GM23248 (cell line): ENCODE measurements around the gene CYP27A1.

Experiments used
- EZH2 ChIP-seq: fragments of 200-600 bp; sonication (generic); IDR thresholded peaks from 2 replicates; pipeline ENCODE4 v1.6.1; 2018; ENCODE audit warnings: antibody characterized with exemption, mild to moderate bottlenecking; ENCODE audit not compliant: insufficient read depth, poor library complexity, severe bottlenecking
- EZH2phosphoT487 ChIP-seq: fragments of 200-600 bp; sonication (generic); IDR thresholded peaks from 2 replicates; pipeline ENCODE4 v1.6.1; 2018; ENCODE audit warnings: antibody characterized with exemption, moderate library complexity, mild to moderate bottlenecking, low read depth; ENCODE audit not compliant: insufficient read depth

DNA sequence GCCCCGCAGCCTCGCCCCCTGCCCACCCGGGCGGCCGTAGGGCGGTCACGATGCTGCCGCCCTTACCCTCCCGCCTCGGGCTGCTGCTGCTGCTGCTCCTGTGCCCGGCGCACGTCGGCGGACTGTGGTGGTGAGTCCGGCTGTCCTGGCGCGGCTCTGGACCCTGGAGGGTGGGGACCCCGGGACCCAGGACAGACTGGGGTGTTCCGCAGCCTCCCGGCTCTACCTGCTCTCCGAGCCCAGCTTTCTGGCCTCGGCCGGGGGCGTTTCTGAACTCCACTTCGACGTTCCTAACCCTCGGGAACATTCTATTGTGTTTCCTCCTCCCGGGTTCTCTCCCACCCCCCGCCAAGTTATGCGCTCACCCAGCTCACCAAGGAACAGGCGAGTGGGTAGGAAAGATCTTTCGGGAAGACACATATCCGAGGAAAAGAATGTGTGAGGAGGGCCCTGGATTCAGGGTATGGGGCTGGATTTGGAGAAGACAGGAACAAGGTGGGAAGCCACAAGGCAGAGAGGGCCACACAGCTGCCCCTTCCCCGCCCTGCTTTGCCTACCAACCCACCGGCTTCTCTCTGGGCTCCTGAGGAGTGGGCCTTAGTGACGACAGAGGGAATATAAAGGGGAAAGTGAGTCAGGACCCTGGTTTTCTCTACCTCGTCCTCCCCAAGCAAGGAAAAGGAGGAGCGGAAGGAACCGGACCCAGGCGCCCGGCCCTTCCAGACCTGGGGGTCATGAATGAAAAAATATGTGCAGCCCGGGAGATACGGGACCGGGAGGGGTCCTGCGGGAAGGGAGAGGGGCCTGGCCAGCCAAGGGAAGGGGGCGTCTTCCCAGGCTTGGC is 78.3 kb downstream of the CYP27A1 start:
- peak; percentile 61 for TF ChIP-seq EZH2phosphoT487
- peak; percentile 99 for TF ChIP-seq EZH2
